Kidney (tissue), 14 donors: ENCODE data around the gene RUBCNL. TPM values are rescaled to one million over a fixed set of nuclear protein-coding genes. Genes with fewer than 3 reads are reported as not detected.

Experiments
- DNase-seq, 5 donors: peaks; one replicate each; pipeline ENCODE4 v3.0.0-alpha.2; 2013 to 2020
- FAIRE-seq: peaks from 2 replicates; lab custom pipeline; 2012; peaks lifted over from hg19 to GRCh38; lab: Jason Lieb, UNC
- H3K27ac ChIP-seq, 2 donors: one replicate each; pipeline ENCODE4 v1.7.0; 2013; ENCODE audit warnings: low read depth in 2 of 2, low read length in 2 of 2, inconsistent platforms in 1 of 2
- H3K27me3 ChIP-seq: one replicate; pipeline ENCODE4 v1.7.1; 2013; ENCODE audit warnings: low read length, inconsistent platforms; ENCODE audit not compliant: control insufficient read depth, insufficient read depth
- H3K36me3 ChIP-seq, 3 donors: one replicate each; pipeline versions ENCODE4 v1.7.0 to v1.7.1; 2013; ENCODE audit warnings: low read length in 3 of 3, control low read depth in 1 of 3, inconsistent platforms in 1 of 3; ENCODE audit not compliant: insufficient read depth in 3 of 3, control insufficient read depth in 2 of 3
- H3K4me1 ChIP-seq, 3 donors: one replicate each; pipeline versions ENCODE4 v1.7.0 to v1.7.1; 2013; ENCODE audit warnings: low read length in 3 of 3, inconsistent platforms in 1 of 3, low read depth in 1 of 3; ENCODE audit not compliant: control insufficient read depth in 2 of 3, insufficient read depth in 2 of 3
- H3K4me3 ChIP-seq, 3 donors: one replicate each; pipeline versions ENCODE4 v1.7.0 to v1.8.1; 2013; ENCODE audit warnings: low read length in 3 of 3, control low read depth in 1 of 3, inconsistent platforms in 1 of 3
- H3K9ac ChIP-seq, 3 donors: one replicate each; pipeline versions ENCODE4 v1.7.0 to v1.7.1; 2013; ENCODE audit warnings: low read length in 3 of 3, control low read depth in 1 of 3, inconsistent platforms in 1 of 3
- H3K9me3 ChIP-seq, 3 donors: one replicate each; pipeline versions ENCODE4 v1.7.0 to v1.7.1; 2013; ENCODE audit warnings: low read length in 3 of 3, control low read depth in 1 of 3, inconsistent platforms in 1 of 3; ENCODE audit not compliant: control insufficient read depth in 2 of 3, insufficient read depth in 1 of 3
- CTCF ChIP-seq: IDR thresholded peaks from 3 replicates; pipeline ENCODE4 v1.5.1; 2012; ENCODE audit warnings: mild to moderate bottlenecking, moderate library complexity, borderline replicate concordance; ENCODE audit not compliant: insufficient read depth; ENCODE audit errors: extremely low read depth
- intact Hi-C: fragments of 100-400 bp; cut with DNase I; formaldehyde crosslinking; loops from one replicate; pipeline ENCODE4 v1.11.1; 2022
- polyA plus RNA-seq: library from polyadenylated mRNA; stranded (reverse); fragments of 350-450 nt; fragmentation: Illumina TruSeq; extraction: RNeasy Lipid Tissue Mini Kit (QIAGEN cat#74804); gene quantifications from one replicate; pipeline ENCODE4 v1.2.3, GENCODE V29; 2014; ENCODE audit warnings: low read depth, low replicate concordance; ENCODE audit not compliant: insufficient read depth
- total RNA-seq: library from RNA; stranded (reverse); fragmentation: NEBNext Ultra II Directional; extraction: Animal tissue kit (Norgen Biotek cat#: 25700); gene quantifications from one replicate; pipeline ENCODE4 v1.2.1, GENCODE V29; 2021
- donor health status: control.
- donor health status: control.
- donor health status: control.
- donor health status: control.
- donor health status: control.
- donor health status: DM: yes; HTN: yes; CAD: no.
- donor health status: Normal renal cell carcinoma (clear cell type).

RUBCNL gene
- total and polyA plus RNA-seq, 2 donors from 2014 or later = 0.54 to 4.6 TPM

GRCh38 chr13:46343279-46343994 lies 43.6 kb downstream of the RUBCNL start:
- Histone ChIP-seq H3K36me3 (no peaks in the 10 kb centered on the region), H3K27ac (no peak overlapping the region), H3K27me3 (no peaks in the 10 kb centered on the region), H3K4me1 (no peaks in the 10 kb centered on the region), H3K9me3 (no peaks in the 10 kb centered on the region), H3K9ac (no peak overlapping the region), H3K4me3 (no peak overlapping the region)
- no peak for TF ChIP-seq CTCF
- intact Hi-C loops = no loop called here
- DNase-seq (no peak), FAIRE-seq (no peak)

GRCh38 chr13:46342538-46342937 lies 44.5 kb downstream of the RUBCNL start:
- no peaks in the 10 kb centered on the region for H3K36me3 ChIP-seq
- no peaks in the 10 kb centered on the region for H3K9me3 ChIP-seq
- intact Hi-C loops = no loop called here
- no peak overlapping the region for H3K9ac ChIP-seq
- no peak overlapping the region for H3K27ac ChIP-seq
- H3K4me3 ChIP-seq = no peak overlapping the region
- FAIRE-seq = no peak
- H3K27me3 ChIP-seq = no peaks in the 10 kb centered on the region
- TF ChIP-seq CTCF = no peak
- DNase-seq = no peak
- no peaks in the 10 kb centered on the region for H3K4me1 ChIP-seq

GRCh38 chr13:46341112-46341711 lies 45.8 kb downstream of the RUBCNL start:
- Histone ChIP-seq H3K4me3 (no peak overlapping the region), H3K9ac (no peak overlapping the region), H3K9me3 (peaks cover 0 to 3% (median 0%) of the 10 kb centered on the region in 3 donors), H3K4me1 (no peaks in the 10 kb centered on the region), H3K27me3 (no peaks in the 10 kb centered on the region), H3K27ac (no peak overlapping the region), H3K36me3 (no peaks in the 10 kb centered on the region)
- no peak for FAIRE-seq
- DNase-seq = peak in 1 of 5 donors; percentile 4
- intact Hi-C loops = no loop called here
- no peak for TF ChIP-seq CTCF
